ENCODE results near the gene ETF1.
A peak's percentile ranks its signal among the peaks of the same experiment; 100 is the strongest.

GRCh38 chr5:138536665-138537315 is 6.2 kb downstream of the ETF1 start:
- TF ChIP-seq CTCF (IDR thresholded peaks at IDR 0.05) (peak in 1 of 6 experiments; percentile 16), POLR2AphosphoS5 (IDR thresholded peaks at IDR 0.05) (no peak)
